Thyroid gland (tissue), 4 donors: Measurements from ENCODE around the gene POU2AF2.

Experiments
- CTCF ChIP-seq, 6 experiments: fragments of 200-600 bp in 3 of 6; fragments of 450-650 bp in 3 of 6; sonication (generic) in 3 of 6; IDR thresholded peaks; one replicate each; pipeline ENCODE4 v1.5.1; 2016 to 2019; ENCODE audit warnings: antibody characterized with exemption in 6 of 6, mild to moderate bottlenecking in 2 of 6, inconsistent platforms in 1 of 6, moderate library complexity in 1 of 6
- POLR2A ChIP-seq, 2 donors: fragments of 450-650 bp; IDR thresholded peaks; one replicate each; pipeline ENCODE4 v1.6.1; 2017; ENCODE audit warnings: antibody characterized with exemption in 2 of 2, mild to moderate bottlenecking in 2 of 2, moderate library complexity in 1 of 2

GRCh38 chr11:111296196-111296595 lies 50.7 kb downstream of the POU2AF2 start:
- TF ChIP-seq CTCF (IDR thresholded peaks at IDR 0.05), result no peak
- TF ChIP-seq POLR2A (IDR thresholded peaks at IDR 0.05), result no peak
